ENCODE data around the gene INO80E.

The INO80E gene

DNA sequence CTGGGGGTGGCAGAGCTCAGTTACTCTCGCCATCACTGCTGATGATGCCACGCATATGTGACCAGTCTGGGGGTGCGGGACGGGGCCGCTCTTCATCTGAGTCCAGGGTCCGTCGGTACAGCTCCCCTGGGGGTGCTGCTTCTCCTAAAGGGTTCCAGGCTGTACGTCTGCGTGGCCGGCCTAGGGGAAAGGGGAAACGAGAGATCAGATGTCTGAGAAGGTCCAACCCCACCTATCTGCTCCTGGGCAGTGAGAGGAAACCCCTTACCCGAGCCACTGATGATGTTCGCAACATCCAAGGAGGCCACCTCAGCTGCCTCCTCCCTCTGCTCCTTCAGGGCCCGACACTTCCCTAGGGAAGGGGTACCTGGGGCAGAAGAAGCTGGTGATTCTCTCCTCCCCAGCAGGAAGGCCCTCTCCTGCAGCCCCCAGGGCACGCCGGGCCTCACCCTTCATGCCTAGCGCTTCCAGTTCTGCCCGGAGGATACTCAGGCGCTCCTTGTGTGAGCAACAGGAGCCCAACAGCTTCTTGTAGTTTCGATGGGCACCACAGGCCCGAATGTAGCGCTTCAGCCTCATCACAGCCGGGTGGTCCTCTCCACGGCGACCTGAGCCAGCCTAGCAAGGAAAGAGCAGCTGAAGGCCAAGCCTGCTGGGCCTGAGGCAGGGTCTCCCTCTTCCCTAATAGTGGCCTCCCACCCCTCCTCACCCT lies 2.7 kb upstream of the INO80E start:
- DNase-seq = no peak

DNA sequence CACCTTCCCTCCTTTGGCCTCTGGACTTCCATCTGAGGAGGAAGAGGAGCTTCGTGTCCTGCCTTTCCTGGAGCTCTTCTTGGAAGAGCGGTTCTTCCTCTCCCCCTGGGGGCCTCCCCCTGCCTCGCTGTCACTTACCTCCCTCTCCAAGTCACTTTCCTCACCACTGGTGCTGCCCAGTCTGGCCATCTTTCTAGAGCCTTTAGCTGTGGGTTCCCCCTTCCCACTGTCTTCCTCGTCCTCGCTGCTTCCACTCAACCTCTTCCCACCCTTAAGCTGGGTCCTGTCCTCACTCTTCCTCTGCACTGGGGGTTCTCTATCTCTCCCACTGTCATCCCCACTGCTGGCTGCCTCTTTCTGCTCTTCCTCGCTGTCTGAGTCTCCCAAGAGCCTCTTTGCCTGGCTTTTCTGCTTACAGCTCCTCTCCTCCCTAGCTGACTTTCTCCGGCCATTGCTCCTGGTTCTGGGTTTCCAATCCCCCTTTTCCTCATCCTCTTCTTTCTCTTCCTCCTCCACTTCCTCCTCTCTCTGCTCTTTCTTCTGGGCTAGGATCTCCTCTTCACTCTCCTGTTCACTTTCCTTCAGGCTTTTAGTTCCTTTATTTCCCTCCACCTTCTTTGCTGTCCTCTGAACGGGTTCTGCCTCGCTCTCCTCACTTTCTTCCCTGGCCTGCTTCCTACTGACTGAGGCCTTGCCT lies 2.0 kb upstream of the INO80E start:
- DNase-seq = no peak

DNA sequence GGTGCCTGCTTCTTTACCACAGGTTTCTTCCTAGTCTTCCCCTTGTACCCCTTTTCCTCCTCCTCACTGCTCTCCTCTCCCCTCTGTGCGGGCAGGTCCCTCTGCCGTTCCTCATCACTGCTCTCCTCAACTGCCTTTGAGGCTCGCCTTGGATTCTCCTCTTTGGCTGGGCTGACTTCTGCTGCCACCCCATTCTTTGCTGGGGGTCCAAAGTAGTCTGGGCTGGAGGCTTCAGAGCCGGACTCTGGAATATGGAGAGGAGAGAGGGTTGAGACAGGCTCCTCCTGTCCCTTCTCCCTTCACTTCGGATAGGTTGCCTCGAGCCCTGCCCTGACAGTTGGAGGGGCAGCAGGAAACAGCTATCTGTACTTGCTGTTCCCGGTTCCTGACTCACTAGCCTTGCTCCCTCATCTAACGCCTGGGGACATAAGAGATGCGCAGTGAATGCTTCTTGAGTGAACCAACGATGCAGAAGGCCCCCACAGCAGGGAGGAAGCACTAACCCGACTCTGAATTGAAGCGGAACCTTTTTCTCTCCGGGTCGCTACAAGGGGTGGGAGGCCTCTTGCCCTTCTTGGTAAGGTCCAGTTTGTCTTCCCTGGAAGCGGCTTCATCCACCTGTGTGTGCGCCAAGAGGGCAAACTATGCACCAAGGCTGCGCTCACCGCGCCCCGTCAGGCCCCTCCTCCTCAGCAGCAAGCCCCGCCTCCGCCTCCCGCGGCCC lies 1.3 kb upstream of the INO80E start:
- no peak for DNase-seq

GRCh38 chr16:29995324-29995910 lies 624 bp upstream of the INO80E start, which contains the start of gene HIRIP3:
Gene HIRIP3 (minus strand): TSS chr16:29995617. CDS start chr16:29995605, 12 bp downstream.
- DNase-seq = peak; percentile 77

GRCh38 chr16:29996766-29997250 lies 767 bp downstream of the INO80E start:
- no peak for DNase-seq

- no peak for DNase-seq
These were observed 3.6 kb downstream of the INO80E start for GRCh38 chr16:29999605-30000004.

DNA sequence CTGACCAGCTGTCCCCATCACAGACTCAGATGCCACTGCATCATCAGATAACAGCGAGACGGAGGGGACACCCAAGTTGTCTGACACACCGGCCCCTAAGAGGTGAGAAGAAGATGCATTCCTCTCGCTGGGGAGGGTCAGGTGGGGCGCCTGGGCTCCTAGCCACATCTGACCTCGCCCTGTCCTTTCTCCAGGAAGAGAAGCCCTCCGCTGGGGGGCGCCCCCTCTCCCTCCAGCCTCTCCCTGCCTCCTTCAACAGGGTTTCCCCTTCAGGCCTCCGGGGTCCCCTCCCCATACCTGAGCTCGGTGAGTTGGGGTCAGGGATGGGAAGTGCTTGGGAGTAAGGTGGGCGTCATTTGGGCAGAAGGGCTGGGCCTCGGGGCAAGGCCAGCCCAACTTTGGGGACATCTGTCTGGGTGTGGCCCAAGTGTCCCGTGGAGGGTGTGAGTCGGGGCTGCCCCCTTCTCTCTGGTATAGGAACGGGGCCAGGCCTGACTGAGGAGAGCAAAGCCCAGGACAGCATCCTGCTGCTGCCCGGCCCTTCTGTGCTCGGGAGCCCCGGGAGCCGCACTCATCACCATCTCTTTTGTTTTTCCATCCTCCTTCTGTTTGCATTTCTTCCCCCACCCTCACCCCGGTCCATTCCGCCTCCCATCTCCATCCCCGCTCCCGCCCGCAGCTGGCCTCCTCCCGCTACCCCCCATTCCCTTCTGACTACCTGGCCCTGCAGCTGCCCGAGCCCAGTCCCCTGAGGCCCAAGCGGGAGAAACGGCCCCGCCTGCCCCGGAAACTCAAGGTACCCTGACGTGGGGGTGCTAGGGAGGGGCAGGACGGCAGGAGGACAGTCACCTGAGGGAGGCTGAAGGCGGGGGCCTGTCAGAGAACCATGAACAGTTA lies 4.9 kb downstream of the INO80E start:
- DNase-seq = no peak

DNA sequence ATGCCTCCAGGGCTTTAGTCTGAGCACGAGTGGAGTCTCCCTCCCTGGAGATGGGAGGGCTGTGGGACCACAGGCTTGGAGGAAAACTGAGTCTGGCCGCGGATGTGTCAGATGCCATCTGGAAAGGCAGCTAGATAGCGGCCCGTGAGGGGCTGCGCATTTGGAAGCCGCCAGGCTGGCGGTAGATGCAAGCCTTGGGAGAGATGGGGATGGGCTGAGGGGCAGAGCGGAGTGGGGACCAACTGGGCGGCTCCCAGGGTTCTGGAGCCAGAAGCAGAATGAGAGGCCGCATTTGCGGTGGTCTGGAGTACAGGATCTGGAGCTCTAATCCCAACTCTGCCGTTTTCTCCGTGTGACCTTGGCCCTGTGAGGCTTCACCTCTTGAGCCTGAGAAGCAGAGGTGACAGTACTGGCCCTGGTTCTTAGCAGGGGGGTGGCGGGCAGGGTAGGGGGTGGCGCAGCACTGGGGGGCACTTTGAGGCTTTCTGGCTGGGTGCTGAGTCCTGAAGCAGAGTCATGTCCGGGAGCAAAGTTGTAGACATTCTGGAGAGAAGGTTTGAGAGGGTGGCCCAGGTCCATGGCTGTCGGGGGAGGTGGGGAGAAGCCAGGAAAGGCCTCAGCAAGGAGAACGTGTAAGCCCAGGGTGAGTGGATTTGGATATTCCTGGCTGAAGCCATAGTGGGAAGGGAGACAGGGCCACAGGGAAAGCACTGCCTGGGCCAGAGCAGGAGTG lies 6.7 kb downstream of the INO80E start:
- DNase-seq = no peak

DNA sequence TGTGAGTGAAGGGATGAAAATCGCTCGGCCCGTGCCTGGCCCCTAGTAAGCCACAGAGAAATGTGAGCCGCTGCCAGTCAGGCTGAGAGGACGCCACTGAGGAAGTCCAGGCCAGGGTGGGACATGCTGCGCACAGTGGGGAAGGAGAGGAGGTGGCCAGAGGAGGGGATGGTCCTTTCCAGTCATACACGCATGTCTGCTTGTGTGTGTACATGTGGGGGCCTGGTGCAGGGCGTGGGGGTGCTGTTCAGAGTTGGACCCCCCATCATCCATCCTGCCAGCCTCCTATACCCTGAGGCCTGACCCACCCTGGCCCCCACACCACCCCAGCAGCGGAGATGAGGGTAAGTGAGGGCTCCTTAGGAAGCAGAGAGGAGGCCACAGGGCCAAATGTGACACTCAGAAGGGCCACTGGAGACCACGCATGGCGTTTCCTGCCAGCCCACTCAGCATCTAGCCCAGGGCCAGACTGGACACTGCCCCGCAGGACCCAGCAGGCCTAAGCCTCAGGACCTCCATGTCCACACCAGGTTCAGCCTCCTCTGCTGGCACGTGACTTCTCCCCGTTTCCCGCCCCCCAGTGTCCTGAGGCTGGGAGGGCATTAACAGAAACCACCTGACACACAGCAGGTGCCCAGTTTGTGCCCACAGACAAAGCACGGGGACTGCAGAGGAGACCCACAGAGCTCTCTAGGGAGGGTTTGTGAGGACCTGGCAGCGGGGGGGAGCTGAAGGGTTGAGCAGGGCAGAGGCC lies 7.8 kb downstream of the INO80E start:
- no peak for DNase-seq

DNA sequence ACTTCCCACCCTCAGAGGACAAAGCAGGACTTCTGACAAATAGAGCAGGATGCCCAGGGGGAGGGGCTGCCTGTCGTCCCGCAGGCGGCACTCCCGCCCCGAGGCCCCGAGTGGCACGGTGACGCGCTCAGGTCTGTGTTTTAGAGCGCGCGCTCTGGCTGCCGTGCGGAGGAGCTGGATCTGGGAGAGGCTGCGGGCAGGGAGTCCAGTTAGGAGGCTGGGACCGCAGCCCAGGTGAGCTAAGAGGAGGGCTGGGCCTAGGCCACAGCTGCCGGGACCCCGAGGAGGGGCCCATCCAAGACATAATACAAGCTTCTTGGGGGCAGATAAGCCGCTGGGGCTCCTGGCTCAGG lies 8.4 kb downstream of the INO80E start:
- DNase-seq = no peak

GRCh38 chr16:30004811-30005242 lies 8.8 kb downstream of the INO80E start:
- no peak for DNase-seq

- no peak for DNase-seq
These were observed 9.5 kb downstream of the INO80E start for GRCh38 chr16:30005341-30006094.

- DNase-seq = no peak
These were observed 10.0 kb downstream of the INO80E start for GRCh38 chr16:30006095-30006473.

DNA sequence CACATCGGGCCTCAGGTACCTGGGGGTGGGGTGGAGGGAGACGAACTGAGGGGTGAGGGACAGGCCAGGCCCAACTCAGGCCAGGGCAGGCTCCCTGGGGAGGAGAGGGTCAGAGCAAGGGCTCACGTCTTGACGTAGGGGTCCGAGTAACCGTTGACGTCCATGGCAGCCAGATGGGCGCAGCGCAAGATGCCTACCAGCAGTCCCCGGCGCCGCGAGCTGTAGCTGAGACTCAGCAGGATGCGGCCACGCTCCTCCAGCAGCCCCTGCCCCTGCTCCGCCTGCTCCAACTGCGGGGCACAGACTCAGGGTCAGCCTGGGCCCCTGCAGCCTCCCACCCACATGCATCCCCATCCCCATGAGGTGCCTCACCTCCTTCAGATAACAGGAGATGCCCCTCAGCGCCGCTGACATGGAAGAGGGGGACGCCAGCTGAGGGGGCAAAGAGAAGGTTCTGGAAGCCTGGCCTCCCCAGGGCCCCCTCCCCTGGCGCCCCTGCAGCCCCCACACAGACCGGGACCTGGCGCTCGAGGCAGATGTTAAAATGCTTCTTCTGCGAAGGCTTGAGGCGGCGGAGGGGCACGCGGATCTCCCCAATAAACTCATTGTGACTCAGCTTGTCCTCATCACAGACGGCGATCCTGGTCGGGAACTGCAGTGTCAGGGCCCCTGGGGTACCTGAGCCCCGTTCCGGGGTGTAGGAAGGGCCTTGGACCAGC lies 10.8 kb downstream of the INO80E start:
- DNase-seq = no peak

- no peak for DNase-seq
These were observed 11.4 kb downstream of the INO80E start for GRCh38 chr16:30007378-30007895.

DNA sequence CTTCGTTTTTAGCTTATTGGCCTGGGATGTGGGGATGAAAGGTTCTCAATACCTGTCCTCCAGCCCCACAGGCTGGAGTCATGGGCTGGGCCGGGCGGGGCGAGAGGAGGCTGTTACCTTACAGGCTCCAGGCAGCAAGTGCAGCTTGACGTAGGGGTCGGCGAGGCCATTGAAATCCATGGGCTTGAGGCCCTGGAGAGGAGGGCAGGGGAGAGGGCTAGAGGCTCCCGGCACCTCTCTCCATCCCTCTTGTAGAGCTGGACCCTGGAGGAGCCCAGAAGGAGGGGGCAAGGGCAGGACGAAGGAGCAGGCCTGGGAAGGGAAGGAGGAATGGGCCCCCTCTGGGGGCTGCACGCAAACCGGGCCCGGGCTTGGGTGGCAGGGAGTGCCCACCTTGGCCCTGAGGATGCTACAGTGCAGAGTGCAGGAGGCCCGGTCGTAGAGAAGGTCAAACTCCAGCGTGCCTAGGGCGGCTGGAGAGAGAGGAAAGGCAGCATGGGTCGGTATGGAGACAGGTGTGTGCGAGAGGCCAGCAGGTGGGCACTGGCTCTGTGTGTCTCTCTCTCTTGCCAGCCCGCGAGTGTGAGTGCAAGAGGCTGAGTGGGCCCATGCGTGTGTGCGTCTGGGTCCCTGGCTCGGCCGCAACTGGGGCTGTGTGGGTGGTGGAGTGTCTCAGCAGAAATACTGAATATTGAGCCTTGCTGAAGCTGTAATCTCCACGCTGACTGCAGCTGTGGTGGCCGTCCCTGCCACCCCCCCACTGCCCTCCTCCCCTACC lies 13.2 kb downstream of the INO80E start:
- no peak for DNase-seq

- no peak for DNase-seq
These were observed 14.2 kb downstream of the INO80E start for GRCh38 chr16:30009990-30010843.
